ENCODE data around the gene NUP210L. TPM values are rescaled to one million over a fixed set of nuclear protein-coding genes. Genes with fewer than 3 reads are reported as not detected.
"Not testable (repeated sequence)": the region's sequence is repeated elsewhere in the genome, so short reads cannot be mapped to it uniquely, and the experiment has no call there.

Gene NUP210L
- total RNA-seq, 6 experiments from 2014 or later: not detected

GRCh38 chr1:154014154-154014907 lies 140.5 kb downstream of the NUP210L start:
- H3K4me3 Mint-ChIP-seq: no peak overlapping the region
- H3K4me1 Mint-ChIP-seq (ENCODE audit: low read depth): peaks cover 10% of the 10 kb centered on the region
- H3K9me3 Mint-ChIP-seq: no peaks in the 10 kb centered on the region
- H3K27me3 Mint-ChIP-seq (ENCODE audit: insufficient read depth): peaks cover 1% of the 10 kb centered on the region; the same call in 1 of the 2 replicates
- H3K36me3 Mint-ChIP-seq (ENCODE audit: low read depth): no peaks in the 10 kb centered on the region
- peak; percentile 74 for DNase-seq
- peak; percentile 25; the same call in 1 of the 2 replicates for TF ChIP-seq CTCF (IDR thresholded peaks at IDR 0.05)
- peak overlapping the region; percentile 7; the same call in 1 of the 2 replicates for H3K27ac Mint-ChIP-seq

GRCh38 chr1:154012543-154012942 lies 142.3 kb downstream of the NUP210L start:
- H3K9me3 Mint-ChIP-seq; H3K27ac Mint-ChIP-seq; H3K27me3 Mint-ChIP-seq (ENCODE audit: insufficient read depth); DNase-seq; H3K36me3 Mint-ChIP-seq (ENCODE audit: low read depth); H3K4me3 Mint-ChIP-seq: not testable (repeated sequence)
- peaks cover 10% of the 10 kb centered on the region for H3K4me1 Mint-ChIP-seq (ENCODE audit: low read depth)

- Mint-ChIP-seq H3K4me1 (ENCODE audit: low read depth) (peaks cover 10% of the 10 kb centered on the region), H3K27ac (no peak overlapping the region), H3K4me3 (no peak overlapping the region), H3K9me3 (no peaks in the 10 kb centered on the region), H3K27me3 (ENCODE audit: insufficient read depth) (peaks cover 1% of the 10 kb centered on the region; the same call in 1 of the 2 replicates), H3K36me3 (ENCODE audit: low read depth) (no peaks in the 10 kb centered on the region)
- no peak for TF ChIP-seq CTCF (IDR thresholded peaks at IDR 0.05)
- DNase-seq: no peak
Measured at GRCh38 chr1:154012129-154012528, 142.7 kb downstream of the NUP210L start.

- DNase-seq: peak; percentile 63
- Mint-ChIP-seq H3K36me3 (ENCODE audit: low read depth) (no peaks in the 10 kb centered on the region), H3K27ac (peak overlapping the region; percentile 61; the same call in 1 of the 2 replicates), H3K27me3 (ENCODE audit: insufficient read depth) (no peaks in the 10 kb centered on the region), H3K9me3 (no peaks in the 10 kb centered on the region), H3K4me3 (no peak overlapping the region), H3K4me1 (ENCODE audit: low read depth) (peaks cover 10% of the 10 kb centered on the region)
- no peak for TF ChIP-seq CTCF (IDR thresholded peaks at IDR 0.05)
Measured at GRCh38 chr1:154006136-154006535, 148.7 kb downstream of the NUP210L start.

GRCh38 chr1:154000420-154000819 lies 154.5 kb downstream of the NUP210L start:
- Mint-ChIP-seq H3K27ac (no peak overlapping the region), H3K9me3 (no peaks in the 10 kb centered on the region), H3K4me3 (no peak overlapping the region), H3K27me3 (ENCODE audit: insufficient read depth) (no peaks in the 10 kb centered on the region; the same call in 1 of the 2 replicates), H3K36me3 (ENCODE audit: low read depth) (peaks cover 5% of the 10 kb centered on the region; the same call in 1 of the 2 replicates), H3K4me1 (ENCODE audit: low read depth) (peaks cover 19% of the 10 kb centered on the region)
- DNase-seq: no peak
- TF ChIP-seq CTCF (IDR thresholded peaks at IDR 0.05): no peak

- H3K27me3 Mint-ChIP-seq (ENCODE audit: insufficient read depth); H3K4me3 Mint-ChIP-seq; DNase-seq; H3K27ac Mint-ChIP-seq; H3K9me3 Mint-ChIP-seq: not testable (repeated sequence)
- Mint-ChIP-seq H3K36me3 (ENCODE audit: low read depth) (peaks cover 23% of the 10 kb centered on the region), H3K4me1 (ENCODE audit: low read depth) (peaks cover 27% of the 10 kb centered on the region)
Measured at GRCh38 chr1:153996882-153997281, 158.0 kb downstream of the NUP210L start.

All from HFFc6 (cell line).